SK-N-SH (cell line): ENCODE measurements around the gene TELO2. TPM values are rescaled to one million over a fixed set of nuclear protein-coding genes. Genes with fewer than 3 reads are reported as not detected.

Experiments
- CTCF ChIA-PET: fragments of 300-600, 350-600 bp; formaldehyde crosslinking; extraction: SDS; loops from one replicate; lab custom pipeline; 2021; lab: Yijun Ruan, JAX
- POLR2A ChIA-PET: fragments of 350-600 bp; sonication (Branson Sonifier 250); formaldehyde crosslinking; extraction: SDS; loops from one replicate; lab custom pipeline; 2020; ENCODE audit warnings: antibody characterized with exemption, inconsistent platforms; lab: Yijun Ruan, JAX
- DNase-seq: peaks from one replicate; pipeline ENCODE4 v3.0.0; 2012
- H2AFZ ChIP-seq: fragments of 200-600 bp; sonication (generic); 2 replicates; pipeline ENCODE4 v1.8.1; 2016; ENCODE audit warnings: antibody characterized with exemption, mild to moderate bottlenecking, low read depth
- H3F3A ChIP-seq: fragments of 200-600 bp; sonication (generic); replicated peaks from 2 replicates; pipeline ENCODE3; 2016; ENCODE audit warnings: antibody characterized with exemption, mild to moderate bottlenecking; ENCODE audit not compliant: insufficient read depth
- H3K27ac ChIP-seq, 2 experiments: fragments of 200-500 bp in 1 of 2; fragments of 200-600 bp in 1 of 2; sonication (Bioruptor generic) in 1 of 2; sonication (generic), shearing (Covaris generic) in 1 of 2; 2 replicates each; pipeline versions ENCODE4 v1.5.1 to v1.6.1; 2014 to 2016; ENCODE audit warnings: low read depth in 2 of 2, inconsistent platforms in 1 of 2, low read length in 1 of 2, mild to moderate bottlenecking in 1 of 2, mixed read lengths in 1 of 2
- H3K27me3 ChIP-seq: fragments of 200-600 bp; sonication (generic), shearing (Covaris generic); 2 replicates; pipeline ENCODE4 v1.6.1; 2016; ENCODE audit warnings: mixed run types; ENCODE audit not compliant: insufficient read depth
- H3K36me3 ChIP-seq, 2 experiments: fragments of 200-500 bp in 1 of 2; fragments of 200-600 bp in 1 of 2; sonication (Bioruptor generic) in 1 of 2; sonication (generic) in 1 of 2; replicated peaks in 1 of 2; 2 replicates each; pipeline versions ENCODE3 to v1.5.1; 2014 to 2016; ENCODE audit warnings: low read length in 1 of 2, mild to moderate bottlenecking in 1 of 2; ENCODE audit not compliant: insufficient read depth in 2 of 2, control insufficient read depth in 1 of 2
- H3K4me1 ChIP-seq, 2 experiments: fragments of 200-500 bp in 1 of 2; fragments of 200-600 bp in 1 of 2; sonication (Bioruptor generic) in 1 of 2; sonication (generic), shearing (Covaris generic) in 1 of 2; 2 replicates each; pipeline versions ENCODE4 v1.5.1 to v1.6.1; 2014 to 2016; ENCODE audit warnings: low read depth in 1 of 2, low read length in 1 of 2, mixed run types in 1 of 2; ENCODE audit not compliant: insufficient read depth in 2 of 2, control insufficient read depth in 1 of 2
- H3K4me2 ChIP-seq: fragments of 200-600 bp; sonication (generic), shearing (Covaris generic); 2 replicates; pipeline ENCODE4 v1.6.1; 2017; ENCODE audit warnings: mixed run types
- H3K4me3 ChIP-seq, 2 experiments: fragments of 200-500 bp in 1 of 2; fragments of 200-600 bp in 1 of 2; sonication (Bioruptor generic) in 1 of 2; sonication (generic), shearing (Covaris generic) in 1 of 2; 2 replicates each; pipeline versions ENCODE4 v1.5.1 to v1.8.1; 2014 to 2016; ENCODE audit warnings: low read depth in 2 of 2, inconsistent platforms in 1 of 2, low read length in 1 of 2, mild to moderate bottlenecking in 1 of 2, mixed read lengths in 1 of 2, moderate library complexity in 1 of 2
- H3K79me2 ChIP-seq: fragments of 200-600 bp; sonication (generic); 2 replicates; pipeline ENCODE4 v1.8.1; 2017; ENCODE audit warnings: mild to moderate bottlenecking; ENCODE audit not compliant: insufficient read depth
- H3K9ac ChIP-seq: fragments of 200-600 bp; sonication (generic); 2 replicates; pipeline ENCODE4 v1.6.1; 2017; ENCODE audit warnings: mixed run types
- H3K9me2 ChIP-seq: fragments of 200-600 bp; sonication (generic); 2 replicates; pipeline ENCODE4 v1.6.1; 2017; ENCODE audit warnings: mixed run types
- H3K9me3 ChIP-seq: fragments of 200-600 bp; sonication (generic); 2 replicates; pipeline ENCODE4 v1.6.1; 2017; ENCODE audit warnings: mixed run types, mild to moderate bottlenecking, moderate library complexity
- H4K20me1 ChIP-seq: fragments of 200-600 bp; sonication (generic); 2 replicates; pipeline ENCODE4 v1.6.1; 2017; ENCODE audit warnings: mild to moderate bottlenecking, mixed run types; ENCODE audit not compliant: insufficient read depth
- GABPA ChIP-seq: IDR thresholded peaks from 2 replicates; pipeline ENCODE4 v1.4.0; 2012; ENCODE audit warnings: low read depth, mild to moderate bottlenecking
- GATA2 ChIP-seq: sonication (generic); formaldehyde crosslinking; IDR thresholded peaks from 2 replicates; pipeline ENCODE4 v1.5.0; 2020; ENCODE audit warnings: mild to moderate bottlenecking, missing genetic modification reagents
- MAX ChIP-seq: IDR thresholded peaks from 2 replicates; pipeline ENCODE4 v1.4.0; 2012; ENCODE audit warnings: low read depth
- RAD21 ChIP-seq: IDR thresholded peaks from 2 replicates; pipeline ENCODE4 v1.6.1; 2012; ENCODE audit warnings: mild to moderate bottlenecking, low read length
- RCOR1 ChIP-seq: fragments of 150-350 bp; IDR thresholded peaks from 2 replicates; pipeline ENCODE4 v1.6.1; 2017; ENCODE audit warnings: antibody characterized with exemption, low read length
- RXRA ChIP-seq: IDR thresholded peaks from 2 replicates; pipeline ENCODE4 v1.4.0; 2012; ENCODE audit warnings: low read depth, mild to moderate bottlenecking, borderline replicate concordance
- SIN3A ChIP-seq: IDR thresholded peaks from 2 replicates; pipeline ENCODE4 v1.6.1; 2012; ENCODE audit warnings: low read depth, mild to moderate bottlenecking, low read length, moderate library complexity, borderline replicate concordance
- SMC3 ChIP-seq: IDR thresholded peaks from 2 replicates; pipeline ENCODE4 v1.6.1; 2012; ENCODE audit warnings: low read depth, low read length, improper control_type of control experiment
- TAF1 ChIP-seq: IDR thresholded peaks from 2 replicates; pipeline ENCODE4 v1.6.1; 2012; ENCODE audit warnings: low read depth, mild to moderate bottlenecking, low read length, moderate library complexity, borderline replicate concordance
- USF1 ChIP-seq: IDR thresholded peaks from 2 replicates; pipeline ENCODE4 v1.4.0; 2012; ENCODE audit warnings: low read depth, borderline replicate concordance
- USF2 ChIP-seq: fragments of 150-350 bp; IDR thresholded peaks from 2 replicates; pipeline ENCODE4 v1.6.1; 2017; ENCODE audit warnings: antibody characterized with exemption, low read length, low read depth, borderline replicate concordance
- WGBS: methylation state at CpG from one replicate; pipeline ENCODE4 v1.1.6; 2017; ENCODE audit warnings: low lambda C conversion rate; 5-methylcytosine and 5-hydroxymethylcytosine counted together
- polyA plus RNA-seq, 3 experiments: library from polyadenylated mRNA; depleted of rRNA; stranded (reverse); fragments of >200 nt; gene quantifications; 2 replicates each; pipeline ENCODE4 v1.2.3, GENCODE V29; 2012

The TELO2 gene
- polyA plus RNA-seq, 1 of the 3 experiments (the other 2 are of a cell fraction), result 24.2 TPM

GRCh38 chr16:1537763-1538289 lies 44.7 kb downstream of the TELO2 start (continued):
- no peak for TF ChIP-seq MAX
- no peak for TF ChIP-seq GATA2 (CRISPR knock-in tag)
- no peak for TF ChIP-seq SIN3A
- TF ChIP-seq RCOR1, result no peak
- TF ChIP-seq USF2, result no peak
- no peak for TF ChIP-seq USF1
- TF ChIP-seq GABPA, result no peak

GRCh38 chr16:1538804-1539520 lies 45.8 kb downstream of the TELO2 start:
- H3K9me3 ChIP-seq, result no peaks in the 10 kb centered on the region
- TF ChIP-seq TAF1 (no peak), USF1 (no peak), SMC3 (peak; percentile 14; the same call in 1 of the 2 replicates), RXRA (no peak), RAD21 (peak; percentile 58)
- TF ChIP-seq, all 33 proteins: peak for 2
- H3K4me2 ChIP-seq, result no peak overlapping the region
- H3K79me2 ChIP-seq, result no peaks in the 10 kb centered on the region
- peaks cover 5% of the 10 kb centered on the region for H3F3A ChIP-seq
- peaks cover 9 to 15% of the 10 kb centered on the region in 2 experiments; a peak in 3 of 4 replicates for H3K4me1 ChIP-seq
- H3K36me3 ChIP-seq, result peaks cover 0 to 21% of the 10 kb centered on the region in 2 experiments
- H3K27ac ChIP-seq, result no peak overlapping the region
- peak; percentile 77 for DNase-seq
- no peaks in the 10 kb centered on the region for H3K27me3 ChIP-seq
- WGBS, result 85% methylated on average over 5 of the region's 22 CpGs
- H3K9me2 ChIP-seq, result no peaks in the 10 kb centered on the region
- POLR2A ChIA-PET, result no interaction called here
- H2AFZ ChIP-seq, result no peak overlapping the region
- no peak overlapping the region for H3K9ac ChIP-seq
- no peaks in the 10 kb centered on the region for H4K20me1 ChIP-seq
- CTCF ChIA-PET, result interaction anchor here (0.5 to 1.6 kb wide), 6 partner anchors 15 to 209 kb away, joined by 3 to 5 read pairs (median 3); partner anchors contain the start of gene MAPK8IP3
- no peak overlapping the region for H3K4me3 ChIP-seq
